ENCODE results near the gene CAMK1.

The CAMK1 gene

GRCh38 chr3:9718118-9718517 lies 51.6 kb downstream of the CAMK1 start:
- H3K36me3 ChIP-seq (ENCODE audit: control insufficient read depth in 1 of 2, insufficient read depth in 2 of 2, low read length in 2 of 2): no peaks in the 10 kb centered on the region
- no peak overlapping the region for H3K4me3 ChIP-seq (ENCODE audit: low read depth in 1 of 2, low read length in 2 of 2)
- peaks cover 0 to 12% of the 10 kb centered on the region in 2 donors for H3K4me1 ChIP-seq (ENCODE audit: control insufficient read depth in 1 of 2, insufficient read depth in 2 of 2, low read length in 2 of 2)
- no peaks in the 10 kb centered on the region for H3K27me3 ChIP-seq (ENCODE audit: low read depth, low read length)
- no peak overlapping the region for H3K27ac ChIP-seq (ENCODE audit: low read length)
- H3K9me3 ChIP-seq (ENCODE audit: control insufficient read depth in 1 of 2, low read length in 2 of 2): no peaks in the 10 kb centered on the region

- Histone ChIP-seq H3K4me1 (ENCODE audit: control insufficient read depth in 1 of 2, insufficient read depth in 2 of 2, low read length in 2 of 2) (peaks cover 0 to 12% of the 10 kb centered on the region in 2 donors), H3K4me3 (ENCODE audit: low read depth in 1 of 2, low read length in 2 of 2) (no peak overlapping the region), H3K9me3 (ENCODE audit: control insufficient read depth in 1 of 2, low read length in 2 of 2) (no peaks in the 10 kb centered on the region), H3K27me3 (ENCODE audit: low read depth, low read length) (no peaks in the 10 kb centered on the region), H3K36me3 (ENCODE audit: control insufficient read depth in 1 of 2, insufficient read depth in 2 of 2, low read length in 2 of 2) (no peaks in the 10 kb centered on the region), H3K27ac (ENCODE audit: low read length) (no peak overlapping the region)
Measured at GRCh38 chr3:9717563-9717962, 52.2 kb downstream of the CAMK1 start.

GRCh38 chr3:9716801-9717555 lies 52.8 kb downstream of the CAMK1 start:
- Histone ChIP-seq H3K36me3 (ENCODE audit: control insufficient read depth in 1 of 2, insufficient read depth in 2 of 2, low read length in 2 of 2) (no peaks in the 10 kb centered on the region), H3K27ac (ENCODE audit: low read length) (no peak overlapping the region), H3K9me3 (ENCODE audit: control insufficient read depth in 1 of 2, low read length in 2 of 2) (no peaks in the 10 kb centered on the region), H3K27me3 (ENCODE audit: low read depth, low read length) (no peaks in the 10 kb centered on the region), H3K4me3 (ENCODE audit: low read depth in 1 of 2, low read length in 2 of 2) (no peak overlapping the region), H3K4me1 (ENCODE audit: control insufficient read depth in 1 of 2, insufficient read depth in 2 of 2, low read length in 2 of 2) (peaks cover 0 to 12% of the 10 kb centered on the region in 2 donors)

GRCh38 chr3:9715764-9716437 lies 53.8 kb downstream of the CAMK1 start:
- Histone ChIP-seq H3K9me3 (ENCODE audit: control insufficient read depth in 1 of 2, low read length in 2 of 2) (no peaks in the 10 kb centered on the region), H3K4me1 (ENCODE audit: control insufficient read depth in 1 of 2, insufficient read depth in 2 of 2, low read length in 2 of 2) (peaks cover 0 to 6% of the 10 kb centered on the region in 2 donors), H3K27me3 (ENCODE audit: low read depth, low read length) (no peaks in the 10 kb centered on the region), H3K4me3 (ENCODE audit: low read depth in 1 of 2, low read length in 2 of 2) (no peak overlapping the region), H3K36me3 (ENCODE audit: control insufficient read depth in 1 of 2, insufficient read depth in 2 of 2, low read length in 2 of 2) (no peaks in the 10 kb centered on the region), H3K27ac (ENCODE audit: low read length) (peak overlapping the region; percentile 64)

- peaks cover 0 to 6% of the 10 kb centered on the region in 2 donors for H3K4me1 ChIP-seq (ENCODE audit: control insufficient read depth in 1 of 2, insufficient read depth in 2 of 2, low read length in 2 of 2)
- peak overlapping the region; percentile 3 for H3K27ac ChIP-seq (ENCODE audit: low read length)
- no peak overlapping the region for H3K4me3 ChIP-seq (ENCODE audit: low read depth in 1 of 2, low read length in 2 of 2)
- H3K36me3 ChIP-seq (ENCODE audit: control insufficient read depth in 1 of 2, insufficient read depth in 2 of 2, low read length in 2 of 2): no peaks in the 10 kb centered on the region
- H3K27me3 ChIP-seq (ENCODE audit: low read depth, low read length): no peaks in the 10 kb centered on the region
- H3K9me3 ChIP-seq (ENCODE audit: control insufficient read depth in 1 of 2, low read length in 2 of 2): no peaks in the 10 kb centered on the region
Measured at GRCh38 chr3:9715136-9715535, 54.6 kb downstream of the CAMK1 start.

GRCh38 chr3:9713142-9713541 lies 56.6 kb downstream of the CAMK1 start:
- H3K27me3 ChIP-seq (ENCODE audit: low read depth, low read length): no peaks in the 10 kb centered on the region
- H3K4me3 ChIP-seq (ENCODE audit: low read depth in 1 of 2, low read length in 2 of 2): no peak overlapping the region
- H3K4me1 ChIP-seq (ENCODE audit: control insufficient read depth in 1 of 2, insufficient read depth in 2 of 2, low read length in 2 of 2): peaks cover 0 to 6% of the 10 kb centered on the region in 2 donors
- no peak overlapping the region for H3K27ac ChIP-seq (ENCODE audit: low read length)
- no peaks in the 10 kb centered on the region for H3K36me3 ChIP-seq (ENCODE audit: control insufficient read depth in 1 of 2, insufficient read depth in 2 of 2, low read length in 2 of 2)
- no peaks in the 10 kb centered on the region for H3K9me3 ChIP-seq (ENCODE audit: control insufficient read depth in 1 of 2, low read length in 2 of 2)

- Histone ChIP-seq H3K4me1 (ENCODE audit: control insufficient read depth in 1 of 2, insufficient read depth in 2 of 2, low read length in 2 of 2) (peaks cover 0 to 6% of the 10 kb centered on the region in 2 donors), H3K27ac (ENCODE audit: low read length) (no peak overlapping the region), H3K9me3 (ENCODE audit: control insufficient read depth in 1 of 2, low read length in 2 of 2) (no peaks in the 10 kb centered on the region), H3K27me3 (ENCODE audit: low read depth, low read length) (no peaks in the 10 kb centered on the region), H3K4me3 (ENCODE audit: low read depth in 1 of 2, low read length in 2 of 2) (no peak overlapping the region), H3K36me3 (ENCODE audit: control insufficient read depth in 1 of 2, insufficient read depth in 2 of 2, low read length in 2 of 2) (no peaks in the 10 kb centered on the region)
Measured at GRCh38 chr3:9712415-9712814, 57.3 kb downstream of the CAMK1 start.

GRCh38 chr3:9710174-9710739 lies 59.5 kb downstream of the CAMK1 start:
- peaks cover 0 to 3% of the 10 kb centered on the region in 2 donors for H3K4me1 ChIP-seq (ENCODE audit: control insufficient read depth in 1 of 2, insufficient read depth in 2 of 2, low read length in 2 of 2)
- H3K27ac ChIP-seq (ENCODE audit: low read length): no peak overlapping the region
- H3K4me3 ChIP-seq (ENCODE audit: low read depth in 1 of 2, low read length in 2 of 2): no peak overlapping the region
- H3K27me3 ChIP-seq (ENCODE audit: low read depth, low read length): no peaks in the 10 kb centered on the region
- no peaks in the 10 kb centered on the region for H3K9me3 ChIP-seq (ENCODE audit: control insufficient read depth in 1 of 2, low read length in 2 of 2)
- no peaks in the 10 kb centered on the region for H3K36me3 ChIP-seq (ENCODE audit: control insufficient read depth in 1 of 2, insufficient read depth in 2 of 2, low read length in 2 of 2)
